IMR-90 (cell line): ENCODE data around the gene PSPC1. TPM values are rescaled to one million over a fixed set of nuclear protein-coding genes. Genes with fewer than 3 reads are reported as not detected.

ENCODE experiments used
- ATAC-seq: fragments of 200-7000 bp; cut with Tn5 transposase; 2 replicates; pipeline ENCODE4 v1.9.1; 2020; ENCODE audit warnings: low read depth, mild to moderate bottlenecking, moderate library complexity
- BruUV-seq: library from RNA; stranded (reverse); fragments of 400-500 nt; replicated peaks from 2 replicates; lab custom pipeline; 2021; lab: Mats Ljungman, UMichigan
- CTCF ChIA-PET: fragments of 300-600 bp; formaldehyde crosslinking; extraction: SDS; loops from one replicate; lab custom pipeline; 2021; ENCODE audit warnings: antibody characterized with exemption; lab: Yijun Ruan, JAX
- POLR2A ChIA-PET: fragments of 300-600 bp; sonication (Branson Sonifier 250); formaldehyde crosslinking; loops from one replicate; lab custom pipeline; 2022; ENCODE audit warnings: antibody characterized with exemption; ENCODE audit not compliant: unreplicated experiment; lab: Charles Lee
- DNase-seq: peaks from one replicate; pipeline ENCODE4 v3.0.0; 2013
- H2AFZ ChIP-seq: replicated peaks from 2 replicates; pipeline ENCODE3; 2013; ENCODE audit warnings: low read length, mild to moderate bottlenecking; ENCODE audit not compliant: poor library complexity
- H2AK5ac ChIP-seq: 2 replicates; pipeline ENCODE4 v1.6.1; 2013; ENCODE audit warnings: low read depth, low read length, inconsistent platforms
- H2AK9ac ChIP-seq: replicated peaks from 2 replicates; pipeline ENCODE3; 2013; ENCODE audit warnings: mild to moderate bottlenecking, low read depth, low read length, moderate library complexity; ENCODE audit not compliant: poor library complexity
- H2BK120ac ChIP-seq: 2 replicates; pipeline ENCODE4 v1.6.1; 2013; ENCODE audit warnings: low read depth, low read length, inconsistent platforms
- H2BK15ac ChIP-seq: 3 replicates; pipeline ENCODE4 v1.6.1; 2013; ENCODE audit warnings: low read depth, low read length, inconsistent platforms
- H2BK20ac ChIP-seq: 2 replicates; pipeline ENCODE4 v1.6.1; 2013; ENCODE audit warnings: low read depth, mild to moderate bottlenecking, inconsistent platforms, low read length, moderate library complexity
- H2BK5ac ChIP-seq: 2 replicates; pipeline ENCODE4 v1.6.1; 2013; ENCODE audit warnings: mild to moderate bottlenecking, low read depth, low read length, inconsistent platforms; ENCODE audit not compliant: poor library complexity, severe bottlenecking
- H3K14ac ChIP-seq: replicated peaks from 2 replicates; pipeline ENCODE4 v1.6.1; 2013; ENCODE audit warnings: low read depth, low read length, inconsistent platforms
- H3K18ac ChIP-seq: 2 replicates; pipeline ENCODE4 v1.6.1; 2013; ENCODE audit warnings: low read depth, low read length, control low read depth
- H3K23ac ChIP-seq: 2 replicates; pipeline ENCODE4 v1.6.1; 2013; ENCODE audit warnings: low read depth, low read length, inconsistent platforms
- H3K27ac ChIP-seq: 2 replicates; pipeline ENCODE4 v1.5.1; 2013; ENCODE audit warnings: mild to moderate bottlenecking, control low read depth, low read length; ENCODE audit not compliant: insufficient read depth
- H3K27me3 ChIP-seq: 2 replicates; pipeline ENCODE4 v1.6.1; 2013; ENCODE audit warnings: low read length; ENCODE audit not compliant: control insufficient read depth, insufficient read depth
- H3K36me3 ChIP-seq: 2 replicates; pipeline ENCODE4 v1.6.1; 2013; ENCODE audit warnings: low read length, mixed read lengths; ENCODE audit not compliant: control insufficient read depth, insufficient read depth
- H3K4ac ChIP-seq: 2 replicates; pipeline ENCODE4 v1.6.1; 2013; ENCODE audit warnings: low read depth, low read length, inconsistent platforms
- H3K4me1 ChIP-seq: 2 replicates; pipeline ENCODE4 v1.6.1; 2013; ENCODE audit warnings: low read length, mixed read lengths; ENCODE audit not compliant: control insufficient read depth, insufficient read depth
- H3K4me2 ChIP-seq: 2 replicates; pipeline ENCODE4 v1.6.1; 2013; ENCODE audit warnings: low read depth, mild to moderate bottlenecking, control low read depth, low read length, moderate library complexity
- H3K4me3 ChIP-seq: 2 replicates; pipeline ENCODE4 v1.5.1; 2013; ENCODE audit warnings: low read depth, mild to moderate bottlenecking, control low read depth, low read length, moderate library complexity; ENCODE audit not compliant: insufficient read depth
- H3K56ac ChIP-seq: 2 replicates; pipeline ENCODE4 v1.6.1; 2013; ENCODE audit warnings: low read length, inconsistent platforms; ENCODE audit not compliant: insufficient read depth; ENCODE audit errors: extremely low read depth
- H3K79me1 ChIP-seq, 2 experiments: 2 replicates each; pipeline ENCODE4 v1.6.1; 2013; ENCODE audit warnings: low read length in 2 of 2, inconsistent platforms in 1 of 2, low read depth in 1 of 2
- H3K9ac ChIP-seq: 2 replicates; pipeline ENCODE4 v1.6.1; 2013; ENCODE audit warnings: low read depth, low read length, control low read depth
- H3K9me1 ChIP-seq: 2 replicates; pipeline ENCODE4 v1.6.1; 2013; ENCODE audit warnings: low read length, inconsistent platforms; ENCODE audit not compliant: insufficient read depth
- H3K9me3 ChIP-seq: 2 replicates; pipeline ENCODE4 v1.6.1; 2013; ENCODE audit warnings: low read length; ENCODE audit not compliant: control insufficient read depth, insufficient read depth
- H4K20me1 ChIP-seq: 2 replicates; pipeline ENCODE4 v1.6.1; 2013; ENCODE audit warnings: low read length, inconsistent platforms; ENCODE audit not compliant: insufficient read depth
- H4K5ac ChIP-seq: 2 replicates; pipeline ENCODE4 v1.6.1; 2013; ENCODE audit warnings: mild to moderate bottlenecking, low read depth, low read length, control low read depth
- H4K8ac ChIP-seq, 2 experiments: 2 replicates each; pipeline ENCODE4 v1.6.1; 2013; ENCODE audit warnings: low read depth in 2 of 2, low read length in 2 of 2, control low read depth in 1 of 2, inconsistent platforms in 1 of 2
- H4K91ac ChIP-seq: 2 replicates; pipeline ENCODE4 v1.6.1; 2013; ENCODE audit warnings: low read depth, low read length, inconsistent platforms; ENCODE audit not compliant: insufficient read depth
- BHLHE40 ChIP-seq: fragments of 150-350 bp; IDR thresholded peaks from 2 replicates; pipeline ENCODE4 v1.6.1; 2016; ENCODE audit warnings: mild to moderate bottlenecking, low read depth, low read length
- CEBPB ChIP-seq: IDR thresholded peaks from 2 replicates; pipeline ENCODE4 v1.6.1; 2012; ENCODE audit warnings: low read depth, low read length, improper control_type of control experiment
- CHD1 ChIP-seq: IDR thresholded peaks from 2 replicates; pipeline ENCODE4 v1.6.1; 2012; ENCODE audit warnings: low read depth, low read length, improper control_type of control experiment
- CTCF ChIP-seq: conservative IDR thresholded peaks from 2 replicates; pipeline ENCODE4 v1.5.1; 2012; ENCODE audit warnings: mild to moderate bottlenecking, low read depth, low read length, improper control_type of control experiment
- ELK1 ChIP-seq: fragments of 150-350 bp; IDR thresholded peaks from 2 replicates; pipeline ENCODE4 v1.6.1; 2016; ENCODE audit warnings: low read depth, mild to moderate bottlenecking, low read length, moderate library complexity, borderline replicate concordance
- FOS ChIP-seq: fragments of 150-350 bp; IDR thresholded peaks from 2 replicates; pipeline ENCODE4 v1.6.1; 2016; ENCODE audit warnings: low read depth, low read length
- MAFK ChIP-seq: IDR thresholded peaks from 2 replicates; pipeline ENCODE4 v1.6.1; 2012; ENCODE audit warnings: low read depth, low read length, improper control_type of control experiment
- MAZ ChIP-seq: IDR thresholded peaks from 2 replicates; pipeline ENCODE4 v1.6.1; 2012; ENCODE audit warnings: low read depth, mild to moderate bottlenecking, low read length, improper control_type of control experiment, moderate library complexity, borderline replicate concordance
- MXI1 ChIP-seq: IDR thresholded peaks from 2 replicates; pipeline ENCODE4 v1.6.1; 2012; ENCODE audit warnings: low read depth, mild to moderate bottlenecking, low read length, moderate library complexity, borderline replicate concordance
- NFE2L2 ChIP-seq: fragments of 150-350 bp; IDR thresholded peaks from 2 replicates; pipeline ENCODE4 v1.6.1; 2016; ENCODE audit warnings: low read depth, mild to moderate bottlenecking, low read length
- POLR2A ChIP-seq: IDR thresholded peaks from 2 replicates; pipeline ENCODE4 v1.6.1; 2012; ENCODE audit warnings: mild to moderate bottlenecking, low read depth, low read length
- RAD21 ChIP-seq: IDR thresholded peaks from 2 replicates; pipeline ENCODE4 v1.6.1; 2012; ENCODE audit warnings: low read length, improper control_type of control experiment
- RCOR1 ChIP-seq: IDR thresholded peaks from 2 replicates; pipeline ENCODE4 v1.6.1; 2012; ENCODE audit warnings: mild to moderate bottlenecking, low read length, improper control_type of control experiment; ENCODE audit not compliant: insufficient replicate concordance
- RFX5 ChIP-seq: IDR thresholded peaks from 2 replicates; pipeline ENCODE4 v1.8.0; 2012; ENCODE audit warnings: low read depth, mild to moderate bottlenecking, low read length, moderate library complexity
- SMC3 ChIP-seq: fragments of 150-350 bp; IDR thresholded peaks from 2 replicates; pipeline ENCODE4 v1.6.1; 2016; ENCODE audit warnings: low read depth, mild to moderate bottlenecking, antibody characterized with exemption, low read length, moderate library complexity
- WGBS, 2 experiments: methylation state at CpG; one replicate each; pipeline versions ENCODE4 v1.1.5 to v1.1.7; 2013; ENCODE audit warnings: missing lambda C conversion rate in 2 of 2; ENCODE audit not compliant: insufficient read length in 1 of 2; ENCODE audit errors: extremely low coverage in 2 of 2; 5-methylcytosine and 5-hydroxymethylcytosine counted together
- dilution Hi-C: fragments of 300-500 bp; cut with HindIII; formaldehyde crosslinking; loops from one replicate; pipeline ENCODE4 v1.14.3; 2018; ENCODE audit warnings: low sequenced_read_pairs; ENCODE audit not compliant: unreplicated experiment
- in situ Hi-C: fragments of 300-500 bp; cut with MboI; formaldehyde crosslinking; loops from 3 replicates; pipeline ENCODE4 v1.14.3; 2019; ENCODE audit warnings: low sequenced_read_pairs, inconsistent platforms, mixed read lengths
- intact Hi-C: fragments of 100-400 bp; cut with micrococcal nuclease; formaldehyde crosslinking; loops from 2 replicates; pipeline ENCODE4 v1.10.0; 2022
- polyA plus RNA-seq, 3 experiments: library from polyadenylated mRNA; depleted of rRNA; stranded (reverse); fragments of >200 nt; gene quantifications; 2 replicates each; pipeline ENCODE4 v1.2.3, GENCODE V29; 2012; ENCODE audit warnings: low replicate concordance in 1 of 3
- total RNA-seq: library from RNA; depleted of rRNA; stranded (reverse); fragments of >200 nt; gene quantifications from 2 replicates; pipeline ENCODE4 v1.2.3, GENCODE V29; 2012
- TF ChIP-seq, protein P1 (sequence below): fragments of 150-350 bp; IDR thresholded peaks from 2 replicates; pipeline ENCODE4 v1.6.1; 2017; ENCODE audit warnings: mild to moderate bottlenecking, antibody characterized with exemption, low read length, low read depth

PSPC1 gene
- total and polyA plus RNA-seq, 2 of the 4 experiments (the other 2 are of a cell fraction): 38.3 to 39.8 TPM

GRCh38 chr13:19674898-19675297, 107.8 kb downstream of the PSPC1 start:
- no peaks in the 10 kb centered on the region for H3K27me3 ChIP-seq
- H4K20me1 ChIP-seq: no peaks in the 10 kb centered on the region
- H3K4me1 ChIP-seq: peaks cover 2% of the 10 kb centered on the region
- no peak overlapping the region for H3K4ac ChIP-seq
- H3K18ac ChIP-seq: no peak overlapping the region
- in situ Hi-C loops (loop anchor here (10.0 to 25.0 kb wide), 2 partner anchors 100 to 312 kb away; no protein-coding TSS in a partner anchor), intact Hi-C loops (no loop called here), dilution Hi-C loops (no loop called here)
- peaks cover 8 to 30% of the 10 kb centered on the region in 2 experiments for H3K79me1 ChIP-seq
- H3K9me1 ChIP-seq: peaks cover 5% of the 10 kb centered on the region
- no peak overlapping the region for H2AK9ac ChIP-seq
- ATAC-seq: no peak
- no peak overlapping the region for H4K91ac ChIP-seq
- no peak overlapping the region for H3K9ac ChIP-seq
- no peak overlapping the region for H2BK120ac ChIP-seq
- BruUV-seq: no TSS peak
- H3K23ac ChIP-seq: no peak overlapping the region
- CTCF ChIA-PET: interaction anchor here (1.0 kb wide), 1 partner anchor 15 kb away, joined by 3 read pairs; no protein-coding TSS in a partner anchor
- no peak overlapping the region for H2AFZ ChIP-seq
- no peak overlapping the region for H2BK15ac ChIP-seq
- H2BK5ac ChIP-seq: no peak overlapping the region
- H3K4me2 ChIP-seq: no peak overlapping the region
- no peak overlapping the region for H3K14ac ChIP-seq
- peaks cover 43% of the 10 kb centered on the region for H3K36me3 ChIP-seq
- WGBS, 2 experiments: 93% methylated on average over 3 of the region's 10 CpGs; no CpG with 5 or more reads in 1 of the 2 experiments
- H3K4me3 ChIP-seq: no peak overlapping the region
- POLR2A ChIA-PET: no interaction called here
- no peak overlapping the region for H2BK20ac ChIP-seq
- H4K8ac ChIP-seq: no peak overlapping the region
- no peak for TF ChIP-seq RAD21
- TF ChIP-seq RCOR1: no peak
- TF ChIP-seq CEBPB: no peak
- no peak for TF ChIP-seq NFE2L2
- TF ChIP-seq RFX5: no peak
- TF ChIP-seq MAFK: no peak
- TF ChIP-seq FOS: no peak
- TF ChIP-seq BHLHE40: no peak
- no peak for TF ChIP-seq CTCF
- no peak for TF ChIP-seq ELK1
- TF ChIP-seq, protein P1, sequence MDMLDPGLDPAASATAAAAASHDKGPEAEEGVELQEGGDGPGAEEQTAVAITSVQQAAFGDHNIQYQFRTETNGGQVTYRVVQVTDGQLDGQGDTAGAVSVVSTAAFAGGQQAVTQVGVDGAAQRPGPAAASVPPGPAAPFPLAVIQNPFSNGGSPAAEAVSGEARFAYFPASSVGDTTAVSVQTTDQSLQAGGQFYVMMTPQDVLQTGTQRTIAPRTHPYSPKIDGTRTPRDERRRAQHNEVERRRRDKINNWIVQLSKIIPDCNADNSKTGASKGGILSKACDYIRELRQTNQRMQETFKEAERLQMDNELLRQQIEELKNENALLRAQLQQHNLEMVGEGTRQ: no peak
- no peak for TF ChIP-seq CHD1
- no peak for TF ChIP-seq MXI1
- no peak for TF ChIP-seq POLR2A
- TF ChIP-seq SMC3: no peak
- TF ChIP-seq MAZ: no peak
- no peaks in the 10 kb centered on the region for H3K9me3 ChIP-seq
- no peak for DNase-seq
- no peak overlapping the region for H4K5ac ChIP-seq
- H3K27ac ChIP-seq: no peak overlapping the region
- no peak overlapping the region for H3K56ac ChIP-seq
- no peak overlapping the region for H2AK5ac ChIP-seq
